DOHH2 (cell line): ENCODE data around the gene MTNR1B.

Experiments used
- H3F3A ChIP-seq: fragments of 200-600 bp; sonication (generic), shearing (Covaris generic); 2 replicates; pipeline ENCODE4 v1.6.0; 2016; ENCODE audit warnings: antibody characterized with exemption, mild to moderate bottlenecking; ENCODE audit not compliant: control insufficient read depth, insufficient read depth
- H3K27ac ChIP-seq: fragments of 200-600 bp; sonication (generic); 2 replicates; pipeline ENCODE4 v1.5.1; 2014; ENCODE audit warnings: low read depth, mild to moderate bottlenecking, low read length, moderate library complexity
- H3K27me3 ChIP-seq: fragments of 200-600 bp; sonication (generic); 2 replicates; pipeline ENCODE4 v1.6.1; 2014; ENCODE audit warnings: mild to moderate bottlenecking, low read length, mixed read lengths; ENCODE audit not compliant: control insufficient read depth
- H3K36me3 ChIP-seq: fragments of 200-600 bp; sonication (generic); 2 replicates; pipeline ENCODE4 v1.6.1; 2014; ENCODE audit warnings: mild to moderate bottlenecking, low read length, moderate library complexity, mixed read lengths; ENCODE audit not compliant: control insufficient read depth
- H3K4me1 ChIP-seq: fragments of 200-600 bp; sonication (generic); 2 replicates; pipeline ENCODE4 v1.6.1; 2014; ENCODE audit warnings: mild to moderate bottlenecking, low read length, mixed read lengths; ENCODE audit not compliant: control insufficient read depth
- H3K4me2 ChIP-seq: fragments of 200-600 bp; sonication (generic); 2 replicates; pipeline ENCODE4 v1.6.0; 2014; ENCODE audit warnings: mild to moderate bottlenecking, low read length, moderate library complexity
- H3K4me3 ChIP-seq: fragments of 200-600 bp; sonication (generic); 2 replicates; pipeline ENCODE4 v1.5.1; 2014; ENCODE audit warnings: mild to moderate bottlenecking, low read length, mixed read lengths
- H3K79me2 ChIP-seq: fragments of 200-600 bp; sonication (generic); 2 replicates; pipeline ENCODE4 v1.6.1; 2014; ENCODE audit warnings: mild to moderate bottlenecking, low read length, mixed read lengths; ENCODE audit not compliant: control insufficient read depth
- H3K9me2 ChIP-seq: fragments of 200-600 bp; sonication (generic); replicated peaks from 2 replicates; pipeline ENCODE4 v1.6.1; 2014; ENCODE audit warnings: mild to moderate bottlenecking, low read length, mixed read lengths; ENCODE audit not compliant: control insufficient read depth
- H3K9me3 ChIP-seq: fragments of 200-600 bp; sonication (generic); 2 replicates; pipeline ENCODE4 v1.6.1; 2014; ENCODE audit warnings: antibody characterized with exemption, low read length, mixed read lengths; ENCODE audit not compliant: control insufficient read depth, insufficient read depth
- H4K20me1 ChIP-seq: fragments of 200-600 bp; sonication (generic); 2 replicates; pipeline ENCODE4 v1.6.0; 2014; ENCODE audit warnings: low read depth, mild to moderate bottlenecking, antibody characterized with exemption, low read length, moderate library complexity; ENCODE audit not compliant: control insufficient read depth, insufficient read depth
- EZH2phosphoT487 ChIP-seq: fragments of 200-600 bp; sonication (generic); IDR thresholded peaks from 2 replicates; pipeline ENCODE4 v1.6.1; 2017; ENCODE audit warnings: borderline replicate concordance, mild to moderate bottlenecking, antibody characterized with exemption, low read length, moderate library complexity, mixed read lengths
- TF ChIP-seq, protein P1 (sequence below): fragments of 200-600 bp; sonication (generic); IDR thresholded peaks from one replicate; pipeline ENCODE4 v1.5.1; 2014; ENCODE audit warnings: antibody characterized with exemption, mild to moderate bottlenecking, low read depth, low read length; ENCODE audit not compliant: poor library complexity, severe bottlenecking

Gene MTNR1B

DNA sequence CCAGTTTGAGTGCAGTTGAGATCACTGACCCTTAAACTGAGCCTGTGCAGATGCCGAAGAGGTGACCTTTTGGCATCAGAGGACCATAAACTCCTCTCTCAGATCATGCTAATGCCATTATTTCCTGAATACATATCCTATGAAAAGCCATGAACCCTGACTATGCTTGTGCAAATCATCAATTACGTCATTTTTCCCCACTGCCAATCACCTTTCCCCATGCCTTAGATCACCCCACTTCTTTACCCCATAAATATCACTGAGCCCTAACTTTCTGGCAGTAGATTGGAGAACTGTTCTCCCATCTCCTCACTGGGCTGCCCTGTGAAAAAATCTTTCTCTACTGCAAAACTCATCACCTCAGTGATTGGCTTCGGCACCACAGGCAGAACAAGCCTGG lies 32.9 kb downstream of the MTNR1B start:
- Histone ChIP-seq H4K20me1 (no peaks in the 10 kb centered on the region), H3K9me3 (no peaks in the 10 kb centered on the region), H3K9me2 (no peaks in the 10 kb centered on the region), H3K4me1 (no peaks in the 10 kb centered on the region), H3K4me2 (no peak overlapping the region), H3K79me2 (no peaks in the 10 kb centered on the region), H3F3A (no peaks in the 10 kb centered on the region), H3K36me3 (no peaks in the 10 kb centered on the region), H3K27me3 (no peaks in the 10 kb centered on the region), H3K27ac (no peak overlapping the region), H3K4me3 (no peak overlapping the region)
- no peak for TF ChIP-seq EZH2phosphoT487
- TF ChIP-seq, protein P1, sequence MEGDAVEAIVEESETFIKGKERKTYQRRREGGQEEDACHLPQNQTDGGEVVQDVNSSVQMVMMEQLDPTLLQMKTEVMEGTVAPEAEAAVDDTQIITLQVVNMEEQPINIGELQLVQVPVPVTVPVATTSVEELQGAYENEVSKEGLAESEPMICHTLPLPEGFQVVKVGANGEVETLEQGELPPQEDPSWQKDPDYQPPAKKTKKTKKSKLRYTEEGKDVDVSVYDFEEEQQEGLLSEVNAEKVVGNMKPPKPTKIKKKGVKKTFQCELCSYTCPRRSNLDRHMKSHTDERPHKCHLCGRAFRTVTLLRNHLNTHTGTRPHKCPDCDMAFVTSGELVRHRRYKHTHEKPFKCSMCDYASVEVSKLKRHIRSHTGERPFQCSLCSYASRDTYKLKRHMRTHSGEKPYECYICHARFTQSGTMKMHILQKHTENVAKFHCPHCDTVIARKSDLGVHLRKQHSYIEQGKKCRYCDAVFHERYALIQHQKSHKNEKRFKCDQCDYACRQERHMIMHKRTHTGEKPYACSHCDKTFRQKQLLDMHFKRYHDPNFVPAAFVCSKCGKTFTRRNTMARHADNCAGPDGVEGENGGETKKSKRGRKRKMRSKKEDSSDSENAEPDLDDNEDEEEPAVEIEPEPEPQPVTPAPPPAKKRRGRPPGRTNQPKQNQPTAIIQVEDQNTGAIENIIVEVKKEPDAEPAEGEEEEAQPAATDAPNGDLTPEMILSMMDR = no peak

DNA sequence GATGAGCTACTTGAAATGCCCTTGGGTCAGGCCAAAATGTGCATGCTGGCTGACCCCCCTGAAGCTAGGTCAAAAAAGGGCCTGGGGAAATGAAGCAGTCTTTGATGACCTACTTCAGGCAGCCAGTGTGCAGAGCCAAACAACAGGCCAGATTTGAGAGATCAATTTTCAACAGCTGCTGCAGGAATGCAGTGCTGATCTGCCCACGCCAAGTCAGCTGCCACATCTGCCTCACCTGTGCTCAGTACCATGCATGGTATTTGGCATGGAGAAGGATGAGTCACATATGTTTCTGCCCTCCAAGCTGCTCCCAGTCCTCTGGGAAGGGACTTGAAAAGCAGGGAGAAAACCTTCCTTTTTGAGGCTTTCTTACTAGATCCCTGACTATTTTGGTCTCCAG lies 35.8 kb downstream of the MTNR1B start:
- Histone ChIP-seq H3K9me2 (no peaks in the 10 kb centered on the region; the same call in 1 of the 2 replicates), H3K4me1 (no peaks in the 10 kb centered on the region), H3K4me3 (no peak overlapping the region), H3K79me2 (no peaks in the 10 kb centered on the region), H3F3A (no peaks in the 10 kb centered on the region), H4K20me1 (no peaks in the 10 kb centered on the region), H3K27ac (no peak overlapping the region), H3K36me3 (no peaks in the 10 kb centered on the region), H3K4me2 (no peak overlapping the region), H3K27me3 (no peaks in the 10 kb centered on the region), H3K9me3 (no peaks in the 10 kb centered on the region)
- no peak for TF ChIP-seq EZH2phosphoT487
- TF ChIP-seq, protein P1 = no peak

DNA sequence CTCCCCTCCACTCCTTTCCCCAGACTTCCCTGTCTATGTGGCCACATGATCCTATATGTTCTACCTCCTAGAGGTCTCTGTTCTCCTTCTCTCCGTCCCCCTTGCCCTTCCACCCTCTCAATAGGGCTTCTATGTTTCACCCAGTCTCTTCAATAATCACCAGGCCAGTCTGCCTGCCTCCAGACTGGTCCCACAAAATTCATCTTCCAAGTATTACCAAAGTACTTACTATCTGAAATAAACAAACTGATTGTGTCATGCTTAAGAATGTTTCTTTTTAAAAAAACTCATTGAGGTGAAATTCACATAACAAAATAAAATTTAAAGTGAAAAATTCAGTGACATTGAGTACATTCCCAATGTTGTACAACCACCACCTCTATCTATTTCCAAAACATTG lies 44.2 kb downstream of the MTNR1B start:
- Histone ChIP-seq H3K4me3 (no peak overlapping the region), H3K27me3 (no peaks in the 10 kb centered on the region), H3K9me2 (no peaks in the 10 kb centered on the region; the same call in 1 of the 2 replicates), H3K27ac (no peak overlapping the region), H3K36me3 (no peaks in the 10 kb centered on the region), H3K79me2 (no peaks in the 10 kb centered on the region), H4K20me1 (no peaks in the 10 kb centered on the region), H3K9me3 (no peaks in the 10 kb centered on the region), H3K4me2 (no peak overlapping the region), H3K4me1 (no peaks in the 10 kb centered on the region), H3F3A (no peaks in the 10 kb centered on the region)
- no peak for TF ChIP-seq EZH2phosphoT487
- TF ChIP-seq, protein P1 = no peak

DNA sequence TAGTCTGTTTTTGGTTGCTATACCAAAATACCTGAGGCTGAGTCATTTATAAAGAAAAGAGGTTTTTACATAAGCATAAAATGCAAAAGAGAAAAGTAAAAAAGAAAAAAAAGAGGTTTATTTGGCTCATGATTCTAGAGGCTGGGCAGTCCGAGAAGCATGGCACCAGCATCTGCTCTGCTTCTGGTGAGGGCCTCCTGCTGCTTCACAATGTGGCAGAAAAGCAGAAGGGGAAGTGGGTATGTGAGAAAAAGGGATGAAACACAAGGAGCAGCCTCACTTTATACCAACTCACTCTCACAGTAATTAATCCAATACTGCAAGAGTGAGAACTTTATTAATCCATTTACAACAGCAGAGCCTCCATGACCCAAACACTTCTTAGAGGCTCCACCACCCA lies 47.1 kb downstream of the MTNR1B start:
- Histone ChIP-seq H3K4me3 (no peak overlapping the region), H3K9me3 (no peaks in the 10 kb centered on the region), H3K36me3 (no peaks in the 10 kb centered on the region), H4K20me1 (no peaks in the 10 kb centered on the region), H3K9me2 (no peaks in the 10 kb centered on the region), H3F3A (no peaks in the 10 kb centered on the region), H3K27me3 (no peaks in the 10 kb centered on the region), H3K79me2 (no peaks in the 10 kb centered on the region), H3K4me2 (no peak overlapping the region), H3K27ac (no peak overlapping the region), H3K4me1 (no peaks in the 10 kb centered on the region)
- TF ChIP-seq, protein P1 = no peak
- TF ChIP-seq EZH2phosphoT487 = no peak
